Rectal smooth muscle tissue (tissue), 1 donor: ENCODE measurements around the gene NTRK3.

Source experiments
- H3K27ac ChIP-seq: one replicate; pipeline ENCODE4 v1.7.0; 2013; ENCODE audit warnings: low read depth, low read length, inconsistent platforms
- H3K27me3 ChIP-seq: one replicate; pipeline ENCODE4 v1.7.0; 2013; ENCODE audit warnings: low read length; ENCODE audit not compliant: control insufficient read depth, insufficient read depth
- H3K36me3 ChIP-seq: one replicate; pipeline ENCODE4 v1.7.0; 2013; ENCODE audit warnings: low read length; ENCODE audit not compliant: control insufficient read depth, insufficient read depth
- H3K4me1 ChIP-seq: one replicate; pipeline ENCODE4 v1.7.0; 2013; ENCODE audit warnings: low read length; ENCODE audit not compliant: control insufficient read depth, insufficient read depth
- H3K4me3 ChIP-seq: one replicate; pipeline ENCODE4 v1.7.0; 2013; ENCODE audit warnings: low read length
- H3K9ac ChIP-seq: one replicate; pipeline ENCODE4 v1.7.0; 2013; ENCODE audit warnings: low read length

The NTRK3 gene

GRCh38 chr15:88256279-88257230, at the start of gene NTRK3:
TSS of gene NTRK3 (minus strand) at chr15:88256739. CDS start at chr15:88256153, 586 bp downstream.
- Histone ChIP-seq H3K4me3 (peak within 1 kb of the TSS; percentile 55), H3K27ac (no peak within 1 kb of the TSS), H3K4me1 (peaks cover 3% of the 10 kb centered on the region), H3K27me3 (peaks cover 35% of the 10 kb centered on the region), H3K36me3 (no peaks in the 10 kb centered on the region), H3K9ac (no peak within 1 kb of the TSS)

- H3K9ac ChIP-seq: no peak overlapping the region
- H3K36me3 ChIP-seq: no peaks in the 10 kb centered on the region
- H3K4me1 ChIP-seq: no peaks in the 10 kb centered on the region
- no peak overlapping the region for H3K4me3 ChIP-seq
- H3K27ac ChIP-seq: no peak overlapping the region
- H3K27me3 ChIP-seq: no peaks in the 10 kb centered on the region
These were observed 46.9 kb upstream of the NTRK3 start for GRCh38 chr15:88303395-88303794.

GRCh38 chr15:88302373-88302772, 45.8 kb upstream of the NTRK3 start:
- no peak overlapping the region for H3K4me3 ChIP-seq
- no peak overlapping the region for H3K9ac ChIP-seq
- H3K4me1 ChIP-seq: no peaks in the 10 kb centered on the region
- H3K27me3 ChIP-seq: no peaks in the 10 kb centered on the region
- no peak overlapping the region for H3K27ac ChIP-seq
- no peaks in the 10 kb centered on the region for H3K36me3 ChIP-seq

- no peak overlapping the region for H3K9ac ChIP-seq
- no peaks in the 10 kb centered on the region for H3K27me3 ChIP-seq
- H3K4me3 ChIP-seq: no peak overlapping the region
- H3K36me3 ChIP-seq: no peaks in the 10 kb centered on the region
- H3K27ac ChIP-seq: no peak overlapping the region
- no peaks in the 10 kb centered on the region for H3K4me1 ChIP-seq
These were observed 44.8 kb upstream of the NTRK3 start for GRCh38 chr15:88301311-88301710.

- H3K36me3 ChIP-seq: no peaks in the 10 kb centered on the region
- no peak overlapping the region for H3K4me3 ChIP-seq
- no peaks in the 10 kb centered on the region for H3K4me1 ChIP-seq
- no peak overlapping the region for H3K9ac ChIP-seq
- no peaks in the 10 kb centered on the region for H3K27me3 ChIP-seq
- no peak overlapping the region for H3K27ac ChIP-seq
These were observed 44.3 kb upstream of the NTRK3 start for GRCh38 chr15:88300861-88301260.

GRCh38 chr15:88300089-88300488, 43.5 kb upstream of the NTRK3 start:
- H3K4me3 ChIP-seq: no peak overlapping the region
- H3K9ac ChIP-seq: no peak overlapping the region
- no peaks in the 10 kb centered on the region for H3K4me1 ChIP-seq
- no peaks in the 10 kb centered on the region for H3K27me3 ChIP-seq
- no peak overlapping the region for H3K27ac ChIP-seq
- no peaks in the 10 kb centered on the region for H3K36me3 ChIP-seq

- Histone ChIP-seq H3K36me3 (no peaks in the 10 kb centered on the region), H3K4me1 (no peaks in the 10 kb centered on the region), H3K27ac (no peak overlapping the region), H3K9ac (no peak overlapping the region), H3K4me3 (no peak overlapping the region), H3K27me3 (no peaks in the 10 kb centered on the region)
These were observed 43.0 kb upstream of the NTRK3 start for GRCh38 chr15:88299497-88299896.

GRCh38 chr15:88288661-88289060, 32.1 kb upstream of the NTRK3 start:
- H3K4me1 ChIP-seq: no peaks in the 10 kb centered on the region
- H3K4me3 ChIP-seq: no peak overlapping the region
- no peak overlapping the region for H3K27ac ChIP-seq
- no peaks in the 10 kb centered on the region for H3K36me3 ChIP-seq
- no peaks in the 10 kb centered on the region for H3K27me3 ChIP-seq
- no peak overlapping the region for H3K9ac ChIP-seq

- no peaks in the 10 kb centered on the region for H3K27me3 ChIP-seq
- H3K4me1 ChIP-seq: no peaks in the 10 kb centered on the region
- H3K4me3 ChIP-seq: no peak overlapping the region
- no peak overlapping the region for H3K9ac ChIP-seq
- no peaks in the 10 kb centered on the region for H3K36me3 ChIP-seq
- H3K27ac ChIP-seq: no peak overlapping the region
These were observed 31.7 kb upstream of the NTRK3 start for GRCh38 chr15:88288206-88288605.

- Histone ChIP-seq H3K4me3 (no peak overlapping the region), H3K4me1 (no peaks in the 10 kb centered on the region), H3K9ac (no peak overlapping the region), H3K27me3 (no peaks in the 10 kb centered on the region), H3K27ac (no peak overlapping the region), H3K36me3 (no peaks in the 10 kb centered on the region)
These were observed 27.9 kb upstream of the NTRK3 start for GRCh38 chr15:88284318-88284998.

GRCh38 chr15:88282614-88283013, 26.1 kb upstream of the NTRK3 start:
- no peaks in the 10 kb centered on the region for H3K36me3 ChIP-seq
- no peaks in the 10 kb centered on the region for H3K4me1 ChIP-seq
- no peak overlapping the region for H3K4me3 ChIP-seq
- H3K27me3 ChIP-seq: no peaks in the 10 kb centered on the region
- H3K9ac ChIP-seq: no peak overlapping the region
- H3K27ac ChIP-seq: no peak overlapping the region

GRCh38 chr15:88276821-88277410, 20.4 kb upstream of the NTRK3 start:
- no peak overlapping the region for H3K27ac ChIP-seq
- H3K36me3 ChIP-seq: no peaks in the 10 kb centered on the region
- no peak overlapping the region for H3K9ac ChIP-seq
- H3K27me3 ChIP-seq: no peaks in the 10 kb centered on the region
- H3K4me1 ChIP-seq: no peaks in the 10 kb centered on the region
- no peak overlapping the region for H3K4me3 ChIP-seq
